Vagina (tissue), 2 donors: ENCODE measurements around the gene DYNC2I2. TPM values are rescaled to one million over a fixed set of nuclear protein-coding genes. Genes with fewer than 3 reads are reported as not detected.
"Not testable (repeated sequence)": the region's sequence is repeated elsewhere in the genome, so short reads cannot be mapped to it uniquely, and the experiment has no call there.

Experiments
- DNase-seq, 2 donors: peaks; one replicate each; pipeline ENCODE4 v3.0.0-alpha.2; 2017; ENCODE audit errors: extremely low spot score in 2 of 2
- H3K27ac ChIP-seq: fragments of 200-600 bp; sonication (generic); one replicate; pipeline ENCODE4 v1.5.1; 2019
- H3K27me3 ChIP-seq: fragments of 200-600 bp; sonication (generic); one replicate; pipeline ENCODE4 v1.5.1; 2019
- H3K36me3 ChIP-seq, 2 donors: fragments of 200-600 bp; sonication (generic); one replicate each; pipeline ENCODE4 v1.5.1; 2017 to 2019
- H3K4me1 ChIP-seq: fragments of 200-600 bp; sonication (generic); one replicate; pipeline ENCODE4 v1.5.1; 2019
- H3K4me3 ChIP-seq, 2 donors: fragments of 200-600 bp; sonication (generic); 1 replicate in 1 of 2; 2 replicates in 1 of 2; pipeline ENCODE4 v1.5.1; 2016 to 2019
- H3K9me3 ChIP-seq: fragments of 200-600 bp; sonication (generic); one replicate; pipeline ENCODE4 v1.5.1; 2019
- CTCF ChIP-seq, 3 experiments: fragments of 450-650 bp in 2 of 3; fragments of 200-600 bp in 1 of 3; sonication (generic) in 1 of 3; IDR thresholded peaks; one replicate each; pipeline ENCODE4 v1.5.1; 2017 to 2019; ENCODE audit warnings: antibody characterized with exemption in 3 of 3, mild to moderate bottlenecking in 2 of 3, moderate library complexity in 2 of 3
- POLR2A ChIP-seq, 2 donors: fragments of 450-650 bp; IDR thresholded peaks; one replicate each; pipeline ENCODE4 v1.6.1; 2017; ENCODE audit warnings: antibody characterized with exemption in 2 of 2, mild to moderate bottlenecking in 2 of 2, moderate library complexity in 2 of 2
- POLR2AphosphoS5 ChIP-seq, 2 donors: sonication (generic); formaldehyde crosslinking; IDR thresholded peaks; one replicate each; pipeline ENCODE4 v1.9.0; 2017; ENCODE audit warnings: antibody characterized with exemption in 2 of 2, mild to moderate bottlenecking in 2 of 2, low read depth in 1 of 2; ENCODE audit not compliant: insufficient read depth in 1 of 2
- intact Hi-C: fragments of 100-400 bp; cut with DNase I; formaldehyde crosslinking; loops from one replicate; pipeline ENCODE4 v1.15.1; 2023
- total RNA-seq: library from RNA; depleted of rRNA; stranded (reverse); fragments of >200 nt; gene quantifications from one replicate; pipeline ENCODE4 v1.2.3, GENCODE V29; 2016

The DYNC2I2 gene
- total RNA-seq, 1 donor from 2014 or later = 46.9 TPM

- Histone ChIP-seq H3K27ac (no peak overlapping the region), H3K36me3 (no peaks in the 10 kb centered on the region), H3K27me3 (no peaks in the 10 kb centered on the region), H3K9me3 (no peaks in the 10 kb centered on the region), H3K4me1 (peaks cover 8% of the 10 kb centered on the region), H3K4me3 (no peak overlapping the region)
- intact Hi-C loops = no loop called here
- TF ChIP-seq POLR2AphosphoS5 (IDR thresholded peaks at IDR 0.05; ENCODE audit: insufficient read depth in 1 of 2, low read depth in 1 of 2) (no peak), POLR2A (IDR thresholded peaks at IDR 0.05) (no peak), CTCF (IDR thresholded peaks at IDR 0.05) (no peak)
- DNase-seq = no peak
Observed at GRCh38 chr9:128653908-128654307, 2.7 kb downstream of the DYNC2I2 start.

- no peaks in the 10 kb centered on the region for H3K27me3 ChIP-seq
- intact Hi-C loops = no loop called here
- no peak overlapping the region for H3K27ac ChIP-seq
- no peak for DNase-seq
- H3K9me3 ChIP-seq = no peaks in the 10 kb centered on the region
- TF ChIP-seq CTCF (IDR thresholded peaks at IDR 0.05) = no peak
- H3K4me1 ChIP-seq = peaks cover 8% of the 10 kb centered on the region
- no peak overlapping the region for H3K4me3 ChIP-seq
- H3K36me3 ChIP-seq = no peaks in the 10 kb centered on the region
Observed at GRCh38 chr9:128651798-128652197, 4.8 kb downstream of the DYNC2I2 start.

GRCh38 chr9:128648206-128648605 is 8.4 kb downstream of the DYNC2I2 start:
- H3K9me3 ChIP-seq, H3K4me3 ChIP-seq, H3K27ac ChIP-seq, H3K27me3 ChIP-seq, intact Hi-C loops, H3K36me3 ChIP-seq, H3K4me1 ChIP-seq, DNase-seq: not testable (repeated sequence)

GRCh38 chr9:128643519-128644300 is 12.9 kb downstream of the DYNC2I2 start:
- intact Hi-C loops = no loop called here
- Histone ChIP-seq H3K4me1 (no peaks in the 10 kb centered on the region), H3K9me3 (no peaks in the 10 kb centered on the region), H3K4me3 (no peak overlapping the region), H3K27ac (no peak overlapping the region), H3K27me3 (no peaks in the 10 kb centered on the region), H3K36me3 (no peaks in the 10 kb centered on the region)
- no peak for DNase-seq
- no peak for TF ChIP-seq CTCF (IDR thresholded peaks at IDR 0.05)
- TF ChIP-seq POLR2AphosphoS5 (IDR thresholded peaks at IDR 0.05; ENCODE audit: insufficient read depth in 1 of 2, low read depth in 1 of 2) = no peak
- no peak for TF ChIP-seq POLR2A (IDR thresholded peaks at IDR 0.05)

- Histone ChIP-seq H3K4me3 (no peak overlapping the region), H3K4me1 (no peaks in the 10 kb centered on the region), H3K9me3 (no peaks in the 10 kb centered on the region), H3K27me3 (no peaks in the 10 kb centered on the region), H3K27ac (no peak overlapping the region), H3K36me3 (no peaks in the 10 kb centered on the region)
- intact Hi-C loops = no loop called here
- DNase-seq = no peak
- no peak for TF ChIP-seq POLR2AphosphoS5 (IDR thresholded peaks at IDR 0.05; ENCODE audit: insufficient read depth in 1 of 2, low read depth in 1 of 2)
- no peak for TF ChIP-seq POLR2A (IDR thresholded peaks at IDR 0.05)
- TF ChIP-seq CTCF (IDR thresholded peaks at IDR 0.05) = no peak
Observed at GRCh38 chr9:128642675-128643245, 13.9 kb downstream of the DYNC2I2 start.
